Muscle layer of colon (tissue), 2 donors: ENCODE data around the gene HECTD4.

ENCODE experiments used
- H3K27ac ChIP-seq: one replicate; pipeline ENCODE4 v1.7.0; 2013; ENCODE audit warnings: low read depth, mild to moderate bottlenecking, low read length, moderate library complexity
- H3K27me3 ChIP-seq, 2 donors: one replicate each; pipeline ENCODE4 v1.7.0; 2013; ENCODE audit warnings: low read length in 2 of 2, mild to moderate bottlenecking in 2 of 2; ENCODE audit not compliant: insufficient read depth in 2 of 2, control insufficient read depth in 1 of 2
- H3K36me3 ChIP-seq: one replicate; pipeline ENCODE4 v1.7.0; 2013; ENCODE audit warnings: mild to moderate bottlenecking, low read length; ENCODE audit not compliant: insufficient read depth
- H3K4me1 ChIP-seq: one replicate; pipeline ENCODE4 v1.7.0; 2013; ENCODE audit warnings: mild to moderate bottlenecking, low read length; ENCODE audit not compliant: insufficient read depth
- H3K4me3 ChIP-seq, 2 donors: one replicate each; pipeline ENCODE4 v1.7.0; 2013; ENCODE audit warnings: low read length in 2 of 2, low read depth in 1 of 2, mild to moderate bottlenecking in 1 of 2, moderate library complexity in 1 of 2
- H3K9ac ChIP-seq: one replicate; pipeline ENCODE4 v1.7.0; 2013; ENCODE audit warnings: low read length
- H3K9me3 ChIP-seq: one replicate; pipeline ENCODE4 v1.7.0; 2013; ENCODE audit warnings: mild to moderate bottlenecking, low read length
- donor health status: abdominal sarcoma.
- donor health status: Adenocarcinoma of cecum.

HECTD4 gene

DNA sequence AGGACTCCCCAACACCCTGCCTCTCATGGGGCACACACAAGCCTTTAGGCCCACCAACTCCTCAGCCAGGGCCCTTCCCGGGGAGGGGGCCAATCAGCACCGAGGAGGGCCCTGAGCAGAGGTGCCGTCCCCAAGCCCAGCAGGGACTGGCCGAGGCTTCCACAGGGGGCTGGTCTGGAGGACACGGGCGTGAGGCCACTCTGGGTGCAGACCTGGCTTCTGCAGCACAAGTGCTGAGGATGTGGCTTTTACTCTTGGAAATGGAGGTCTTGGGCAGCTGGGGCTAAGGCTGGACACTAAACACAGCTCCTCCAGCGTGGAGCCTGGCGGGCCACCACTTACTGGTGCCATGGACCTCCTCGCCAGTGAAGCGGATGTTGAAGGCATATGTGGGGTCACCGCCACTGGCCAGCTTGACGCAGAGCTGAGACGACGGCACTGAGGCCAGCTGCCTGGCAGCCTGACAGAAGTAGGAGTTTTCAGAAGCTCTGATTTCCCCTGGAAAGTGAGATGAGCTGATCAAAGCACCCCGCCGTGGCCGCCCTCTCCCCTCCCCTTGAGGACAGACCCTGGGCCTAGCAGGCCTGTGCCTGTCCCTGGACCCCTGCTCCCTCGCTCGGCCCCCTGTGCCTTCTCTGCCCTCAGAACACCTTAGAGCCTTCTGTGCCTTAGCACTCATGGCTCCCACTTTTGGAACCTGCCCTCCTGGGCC is 212.9 kb downstream of the HECTD4 start:
- Histone ChIP-seq H3K9me3 (no peaks in the 10 kb centered on the region), H3K4me1 (no peaks in the 10 kb centered on the region), H3K4me3 (no peak overlapping the region), H3K27ac (no peak overlapping the region), H3K27me3 (no peaks in the 10 kb centered on the region), H3K36me3 (peaks cover 9% of the 10 kb centered on the region), H3K9ac (no peak overlapping the region)

DNA sequence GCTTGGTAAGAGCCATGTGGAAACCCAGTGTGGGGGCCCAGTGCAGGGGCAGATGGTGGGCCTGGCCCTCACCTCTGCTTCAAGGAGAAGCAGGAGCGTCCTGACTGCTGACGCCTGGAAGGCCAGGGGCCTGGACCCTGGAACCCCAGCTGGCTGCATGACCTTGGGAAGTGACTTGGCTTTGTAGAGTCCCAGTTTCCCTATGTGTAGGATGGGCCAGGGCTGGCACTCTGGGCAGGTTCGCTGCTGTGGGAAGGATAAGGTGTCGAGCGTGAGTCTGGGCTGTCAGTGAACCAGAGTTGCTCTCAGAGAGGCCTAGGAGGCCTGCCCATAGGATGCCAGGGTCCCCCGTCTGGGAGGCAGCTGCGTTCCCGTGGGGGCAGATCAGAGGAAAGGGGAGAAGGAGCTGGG is 213.7 kb downstream of the HECTD4 start:
- H3K27ac ChIP-seq, result no peak overlapping the region
- no peaks in the 10 kb centered on the region for H3K4me1 ChIP-seq
- H3K9ac ChIP-seq, result no peak overlapping the region
- H3K36me3 ChIP-seq, result peaks cover 9% of the 10 kb centered on the region
- H3K9me3 ChIP-seq, result no peaks in the 10 kb centered on the region
- no peak overlapping the region for H3K4me3 ChIP-seq
- no peaks in the 10 kb centered on the region for H3K27me3 ChIP-seq

DNA sequence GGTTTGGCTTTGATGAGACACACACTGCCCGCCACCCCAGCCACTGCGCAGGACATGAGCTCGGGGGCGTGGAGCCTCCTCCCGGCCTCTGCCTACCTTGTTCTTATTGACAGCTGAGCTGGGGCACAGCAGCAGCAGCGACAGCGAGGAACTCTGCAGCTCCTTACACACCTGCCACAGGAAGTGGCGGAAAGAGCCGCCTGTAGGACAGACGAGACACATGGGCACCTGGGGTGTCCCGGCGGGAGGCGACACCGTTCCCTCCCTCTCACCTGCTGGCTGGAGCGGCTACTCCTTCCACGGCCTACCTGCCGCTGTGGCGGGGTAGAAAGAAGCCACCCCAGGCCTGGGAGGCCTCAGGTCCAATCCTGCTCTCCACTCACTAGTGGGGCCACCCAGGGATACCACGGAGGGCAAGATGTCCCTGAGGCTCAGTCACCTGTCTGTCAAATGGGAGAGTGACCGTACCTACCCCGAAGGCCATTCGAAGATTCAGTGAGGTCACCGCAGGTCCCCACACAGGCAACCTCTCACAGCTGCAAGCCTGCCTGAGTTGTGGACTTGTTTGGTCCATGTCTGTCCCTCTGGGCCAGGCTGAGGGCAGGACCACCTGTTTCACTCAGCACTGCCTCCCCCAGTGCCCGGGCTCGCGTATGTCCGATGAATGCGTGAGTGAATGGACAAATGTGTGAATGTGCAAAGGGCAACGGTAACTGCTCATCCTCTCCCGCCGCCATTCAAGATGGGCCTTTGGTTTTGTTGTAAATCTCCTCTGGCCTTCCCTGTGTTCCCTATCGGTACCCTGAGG is 214.3 kb downstream of the HECTD4 start:
- H3K4me1 ChIP-seq, result no peaks in the 10 kb centered on the region
- peaks cover 13% of the 10 kb centered on the region for H3K36me3 ChIP-seq
- H3K4me3 ChIP-seq, result no peak overlapping the region
- no peaks in the 10 kb centered on the region for H3K9me3 ChIP-seq
- H3K9ac ChIP-seq, result no peak overlapping the region
- H3K27ac ChIP-seq, result no peak overlapping the region
- H3K27me3 ChIP-seq, result no peaks in the 10 kb centered on the region

DNA sequence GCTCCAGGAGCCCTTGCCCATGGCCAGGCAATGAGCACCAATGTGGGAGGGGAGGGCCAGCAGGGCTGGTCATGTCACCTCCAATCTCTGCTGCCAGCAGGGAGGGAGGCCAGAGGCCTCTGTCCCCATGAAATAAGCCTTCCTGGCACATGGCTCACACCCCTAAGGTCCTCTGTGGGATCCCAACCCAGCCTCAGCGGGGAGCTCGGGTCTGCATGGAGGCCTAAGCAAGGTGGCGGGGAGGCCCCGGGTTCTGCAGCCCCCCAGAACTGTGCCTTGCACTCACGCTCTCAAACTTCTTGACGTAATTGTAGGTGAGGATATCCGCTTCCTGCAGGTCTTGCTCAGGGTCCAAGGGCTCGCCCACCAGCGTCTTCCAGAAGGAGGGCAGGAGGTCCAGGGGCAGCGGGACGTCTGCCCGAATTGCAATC is 215.2 kb downstream of the HECTD4 start:
- Histone ChIP-seq H3K27ac (no peak overlapping the region), H3K27me3 (no peaks in the 10 kb centered on the region), H3K4me3 (no peak overlapping the region), H3K9ac (no peak overlapping the region), H3K36me3 (peaks cover 13% of the 10 kb centered on the region), H3K9me3 (no peaks in the 10 kb centered on the region), H3K4me1 (no peaks in the 10 kb centered on the region)

DNA sequence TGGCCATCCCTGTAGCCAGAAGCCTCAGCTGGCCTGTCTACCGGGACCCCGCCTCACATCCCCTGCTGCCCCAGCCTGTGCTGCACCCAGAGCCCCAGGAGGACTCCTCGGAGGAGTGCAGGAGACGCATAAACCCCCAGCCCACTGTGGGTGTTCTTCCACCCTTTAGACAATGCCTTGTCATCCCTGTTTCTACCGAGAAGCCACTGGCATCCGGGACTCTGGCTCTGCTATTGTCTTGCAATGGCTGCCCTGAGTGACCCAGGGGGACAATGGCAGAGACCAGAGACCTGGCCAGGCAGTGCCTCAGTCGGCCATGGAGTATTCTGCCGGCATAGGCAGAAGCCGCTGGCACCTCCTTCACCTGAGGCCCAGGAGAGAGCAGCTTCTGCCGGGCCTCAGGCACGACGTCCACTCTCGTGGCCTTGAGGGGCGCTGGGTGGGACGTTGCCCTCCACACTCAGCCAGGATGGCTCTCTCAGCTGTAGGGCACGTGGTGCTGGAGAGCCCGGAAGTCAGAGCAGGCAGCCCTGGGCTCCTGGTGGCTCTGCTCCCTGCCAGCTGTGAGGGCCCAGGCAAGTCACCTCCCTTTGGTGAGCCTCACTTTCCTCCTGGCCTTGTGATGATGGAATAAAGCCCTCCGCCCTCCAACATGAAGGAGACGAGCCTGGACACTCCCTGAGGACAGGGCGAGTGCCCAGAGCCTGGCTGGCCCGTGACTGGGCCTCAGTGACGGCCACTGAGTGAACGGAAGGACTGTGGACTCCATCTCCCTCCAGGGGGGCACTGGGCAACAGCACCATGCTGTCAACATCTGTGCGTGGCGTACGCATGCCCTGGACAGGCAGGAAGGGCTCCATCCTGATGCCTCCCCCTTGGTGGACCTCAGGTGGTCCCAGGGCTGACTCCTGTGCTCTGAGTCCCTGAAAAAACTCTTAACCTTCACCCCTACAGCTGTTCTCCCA is 215.9 kb downstream of the HECTD4 start:
- H3K36me3 ChIP-seq, result peaks cover 19% of the 10 kb centered on the region

DNA sequence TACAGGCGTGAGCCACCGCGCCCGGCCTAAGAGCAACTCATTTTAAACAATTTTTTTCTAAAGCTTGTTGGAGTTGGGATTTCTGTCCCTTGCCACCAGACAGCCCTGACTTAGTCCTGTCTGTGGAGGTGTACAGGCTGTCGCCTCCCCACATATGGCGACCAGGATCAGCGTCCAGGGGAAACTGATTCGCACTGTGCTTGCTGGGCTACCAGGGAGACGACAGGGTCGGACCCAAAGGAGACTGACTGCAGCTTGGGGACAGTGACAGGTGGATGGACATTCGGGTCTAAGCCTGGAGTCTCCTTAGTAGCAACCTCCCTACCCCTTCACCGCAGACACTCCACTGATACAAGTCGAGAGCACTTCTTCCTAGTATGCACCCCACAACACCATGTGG is 216.6 kb downstream of the HECTD4 start:
- no peak overlapping the region for H3K27ac ChIP-seq
- H3K4me3 ChIP-seq, result no peak overlapping the region
- no peaks in the 10 kb centered on the region for H3K9me3 ChIP-seq
- H3K9ac ChIP-seq, result no peak overlapping the region
- no peaks in the 10 kb centered on the region for H3K4me1 ChIP-seq
- peaks cover 27% of the 10 kb centered on the region for H3K36me3 ChIP-seq
- H3K27me3 ChIP-seq, result no peaks in the 10 kb centered on the region

More for the DNA sequence above, 215.9 kb downstream of the HECTD4 start:
- Histone ChIP-seq H3K9ac (no peak overlapping the region), H3K27me3 (no peaks in the 10 kb centered on the region), H3K27ac (no peak overlapping the region), H3K9me3 (no peaks in the 10 kb centered on the region), H3K4me1 (no peaks in the 10 kb centered on the region), H3K4me3 (no peak overlapping the region)

DNA sequence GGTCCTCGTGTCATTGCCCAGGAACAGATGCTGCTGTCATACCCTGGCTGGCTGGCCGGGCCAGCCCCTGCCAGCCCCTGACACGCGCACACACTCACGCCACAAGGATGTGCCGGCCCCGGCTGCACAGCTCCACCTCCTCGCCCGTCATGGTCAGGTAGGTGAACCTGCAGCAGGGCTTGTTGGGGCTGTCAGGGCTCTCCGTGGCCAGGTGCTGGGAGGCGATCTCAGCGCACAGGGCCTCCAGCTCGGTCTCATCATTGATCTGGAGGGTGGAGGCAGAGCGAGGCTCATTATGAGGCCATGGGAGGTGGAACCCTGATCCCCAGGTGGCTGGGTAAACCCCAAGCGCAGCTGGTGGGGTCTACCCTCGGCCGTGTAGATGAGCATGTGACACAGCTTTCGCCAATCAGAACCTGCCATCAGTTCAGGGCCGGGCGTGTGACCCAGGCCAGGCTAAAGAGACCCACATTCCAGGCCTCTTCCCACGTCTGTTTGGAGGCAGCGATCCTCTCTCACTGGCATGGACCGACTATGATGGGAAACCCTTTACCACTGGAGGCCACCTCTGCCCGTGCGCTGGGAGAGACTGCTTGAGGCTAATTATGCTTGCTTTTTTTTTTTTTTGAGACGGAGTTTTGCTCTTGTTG is 218.1 kb downstream of the HECTD4 start:
- no peaks in the 10 kb centered on the region for H3K9me3 ChIP-seq
- H3K4me1 ChIP-seq, result no peaks in the 10 kb centered on the region
- no peak overlapping the region for H3K27ac ChIP-seq
- no peak overlapping the region for H3K4me3 ChIP-seq
- H3K36me3 ChIP-seq, result peaks cover 38% of the 10 kb centered on the region
- no peaks in the 10 kb centered on the region for H3K27me3 ChIP-seq
- H3K9ac ChIP-seq, result no peak overlapping the region

DNA sequence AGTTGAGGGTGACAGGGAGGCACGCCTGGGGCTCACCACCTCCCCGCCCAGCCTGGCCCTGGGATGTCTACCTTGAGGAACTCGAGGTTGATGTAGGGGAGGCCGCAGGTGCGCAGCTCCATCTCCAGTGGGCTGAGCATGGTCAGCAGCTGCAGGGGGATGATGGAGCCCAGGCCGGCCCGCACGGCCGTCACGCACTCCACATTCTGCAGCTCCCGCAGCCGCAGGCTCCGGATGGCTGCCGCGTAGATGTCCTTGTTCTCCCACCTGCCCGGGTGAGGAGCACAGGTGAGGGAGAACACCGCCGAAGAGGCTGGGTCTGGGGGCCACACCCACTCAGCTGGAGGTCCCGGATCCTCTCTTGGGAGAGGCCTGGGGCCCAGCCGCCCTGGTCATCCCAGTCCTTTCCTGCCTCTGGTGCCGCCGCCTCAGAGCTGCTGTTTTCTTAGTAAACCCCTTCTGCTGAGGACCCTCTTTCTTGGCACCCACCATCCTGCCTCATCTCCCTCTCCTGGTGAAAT is 218.7 kb downstream of the HECTD4 start:
- no peaks in the 10 kb centered on the region for H3K4me1 ChIP-seq
- peaks cover 43% of the 10 kb centered on the region for H3K36me3 ChIP-seq

DNA sequence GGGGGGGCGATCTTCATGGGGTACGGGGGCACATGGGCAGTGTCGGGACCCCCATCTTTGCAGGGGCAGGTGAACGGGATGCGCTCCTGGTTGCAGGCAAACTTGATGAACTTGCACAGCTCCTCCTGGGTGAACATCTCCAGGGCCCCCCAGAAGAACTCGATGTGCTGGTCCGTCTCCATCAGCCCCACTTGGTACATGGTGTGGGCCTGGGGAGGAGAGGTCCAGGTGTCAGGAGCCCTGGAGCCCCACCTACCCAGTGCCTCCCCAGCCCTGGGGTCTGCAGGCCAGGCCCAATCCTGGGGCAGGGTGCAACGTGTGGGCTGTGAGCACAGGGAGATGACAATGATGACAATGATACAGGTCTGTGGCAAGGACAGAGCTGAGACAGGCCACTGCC is 219.2 kb downstream of the HECTD4 start:
- Histone ChIP-seq H3K9ac (no peak overlapping the region), H3K4me3 (no peak overlapping the region), H3K27me3 (no peaks in the 10 kb centered on the region), H3K36me3 (peaks cover 48% of the 10 kb centered on the region), H3K9me3 (no peaks in the 10 kb centered on the region), H3K27ac (no peak overlapping the region), H3K4me1 (no peaks in the 10 kb centered on the region)

More for the DNA sequence above, 218.7 kb downstream of the HECTD4 start:
- no peaks in the 10 kb centered on the region for H3K27me3 ChIP-seq
- H3K27ac ChIP-seq, result no peak overlapping the region
- H3K9ac ChIP-seq, result no peak overlapping the region
- H3K4me3 ChIP-seq, result no peak overlapping the region
- H3K9me3 ChIP-seq, result no peaks in the 10 kb centered on the region

DNA sequence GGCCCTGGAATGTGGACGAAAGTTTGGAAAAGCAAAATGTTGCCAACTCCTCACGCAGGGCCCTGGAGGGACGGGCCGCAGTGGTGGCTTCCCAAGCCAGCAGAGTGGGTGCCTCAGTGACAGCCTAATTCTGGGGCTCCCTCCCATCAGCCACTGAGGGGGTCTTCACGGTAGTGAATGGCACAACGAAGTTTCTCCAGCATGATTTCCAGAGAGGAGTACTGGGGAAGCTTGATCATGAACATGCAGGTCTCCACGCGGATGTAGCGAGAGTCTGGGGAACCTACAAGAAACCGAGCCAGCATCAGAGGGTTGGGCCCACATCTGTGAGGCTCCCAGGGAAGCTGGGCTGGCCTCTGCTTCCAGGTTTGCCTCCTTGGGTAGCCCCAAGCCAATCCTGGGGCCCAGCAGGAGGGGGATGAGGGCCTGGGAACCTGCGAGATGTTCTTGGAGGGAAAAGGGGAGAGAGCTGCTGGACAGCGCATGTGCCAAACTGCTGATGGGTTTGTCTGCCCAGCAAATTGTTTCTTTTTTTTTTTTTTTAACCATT is 219.9 kb downstream of the HECTD4 start:
- no peak overlapping the region for H3K27ac ChIP-seq
- H3K27me3 ChIP-seq, result no peaks in the 10 kb centered on the region
- H3K4me3 ChIP-seq, result no peak overlapping the region
- no peak overlapping the region for H3K9ac ChIP-seq
- H3K36me3 ChIP-seq, result peaks cover 51% of the 10 kb centered on the region
- H3K4me1 ChIP-seq, result no peaks in the 10 kb centered on the region
- no peaks in the 10 kb centered on the region for H3K9me3 ChIP-seq
